Hepatocyte (in vitro differentiated cells): ENCODE data around the gene ROR2. TPM values are rescaled to one million over a fixed set of nuclear protein-coding genes. Genes with fewer than 3 reads are reported as not detected.
"Not testable (repeated sequence)": the region's sequence is repeated elsewhere in the genome, so short reads cannot be mapped to it uniquely, and the experiment has no call there.

Source experiments
- DNase-seq: peaks from one replicate; pipeline ENCODE4 v3.0.0-alpha.2; 2016; ENCODE audit warnings: low spot score
- H2AFZ ChIP-seq: fragments of 200-600 bp; sonication (generic); 2 replicates; pipeline ENCODE4 v1.6.0; 2016; ENCODE audit warnings: antibody characterized with exemption, mild to moderate bottlenecking
- H3K27ac ChIP-seq: fragments of 200-600 bp; sonication (generic); 2 replicates; pipeline ENCODE4 v1.5.1; 2016; ENCODE audit warnings: mild to moderate bottlenecking
- H3K27me3 ChIP-seq: fragments of 200-600 bp; sonication (generic); 2 replicates; pipeline ENCODE4 v1.6.1; 2016
- H3K36me3 ChIP-seq: fragments of 200-600 bp; sonication (generic); replicated peaks from 2 replicates; pipeline ENCODE4 v1.5.1; 2016; ENCODE audit warnings: low read depth; ENCODE audit not compliant: insufficient read depth
- H3K4me1 ChIP-seq: fragments of 200-600 bp; sonication (generic); 2 replicates; pipeline ENCODE4 v1.5.1; 2016; ENCODE audit warnings: mild to moderate bottlenecking, moderate library complexity; ENCODE audit not compliant: insufficient read depth
- H3K4me2 ChIP-seq: fragments of 200-600 bp; sonication (generic); 2 replicates; pipeline ENCODE4 v1.6.0; 2016
- H3K4me3 ChIP-seq: fragments of 200-600 bp; sonication (generic); 2 replicates; pipeline ENCODE4 v1.5.1; 2016; ENCODE audit warnings: mild to moderate bottlenecking
- H3K79me2 ChIP-seq: fragments of 200-600 bp; sonication (generic); 2 replicates; pipeline ENCODE4 v1.6.0; 2017; ENCODE audit warnings: mild to moderate bottlenecking
- H3K9me2 ChIP-seq: fragments of 200-600 bp; sonication (generic); replicated peaks from 2 replicates; pipeline ENCODE4 v1.6.0; 2017; ENCODE audit warnings: mild to moderate bottlenecking; ENCODE audit not compliant: insufficient read depth
- H3K9me3 ChIP-seq: fragments of 200-600 bp; sonication (generic); 2 replicates; pipeline ENCODE4 v1.5.1; 2016; ENCODE audit warnings: low read depth, mild to moderate bottlenecking
- H4K20me1 ChIP-seq: fragments of 200-600 bp; sonication (generic); 2 replicates; pipeline ENCODE4 v1.6.0; 2016; ENCODE audit warnings: mild to moderate bottlenecking; ENCODE audit not compliant: insufficient read depth, poor library complexity, severe bottlenecking
- CTCF ChIP-seq: fragments of 200-600 bp; sonication (generic); IDR thresholded peaks from 2 replicates; pipeline ENCODE4 v1.5.1; 2016; ENCODE audit warnings: antibody characterized with exemption, mild to moderate bottlenecking; ENCODE audit not compliant: poor library complexity
- EZH2 ChIP-seq: fragments of 200-600 bp; sonication (generic); IDR thresholded peaks from 2 replicates; pipeline ENCODE4 v1.6.1; 2016; ENCODE audit warnings: antibody characterized with exemption, mild to moderate bottlenecking, borderline replicate concordance
- EZH2phosphoT487 ChIP-seq: fragments of 200-600 bp; sonication (generic); IDR thresholded peaks from one replicate; pipeline ENCODE4 v1.6.1; 2018; ENCODE audit warnings: antibody characterized with exemption, mild to moderate bottlenecking, low read depth, moderate library complexity; ENCODE audit not compliant: unreplicated experiment, severe bottlenecking
- WGBS: methylation state at CpG from one replicate; pipeline ENCODE4 v1.1.6; 2016; ENCODE audit warnings: low lambda C conversion rate; ENCODE audit errors: missing lambda C conversion rate; 5-methylcytosine and 5-hydroxymethylcytosine counted together
- polyA plus RNA-seq: library from polyadenylated mRNA; unstranded; fragments of >200 nt; fragmentation: Nextera tagmentation; extraction: Ambion mirVana; gene quantifications from 2 replicates; pipeline ENCODE4 v1.2.1, GENCODE V29; 2016
- total RNA-seq: library from RNA; depleted of rRNA; stranded (reverse); fragments of >200 nt; gene quantifications from 2 replicates; pipeline ENCODE4 v1.2.3, GENCODE V29; 2014

ROR2 gene
- total and polyA plus RNA-seq, 2 experiments from 2014 or later: 25.6 to 29.5 TPM

- WGBS: 87% methylated on average over 2 of the region's 2 CpGs
- TF ChIP-seq EZH2 (no peak), EZH2phosphoT487 (no peak), CTCF (no peak)
- no peaks in the 10 kb centered on the region for H3K9me2 ChIP-seq
- H2AFZ ChIP-seq: no peak overlapping the region
- H3K36me3 ChIP-seq: no peaks in the 10 kb centered on the region
- H3K4me3 ChIP-seq: no peak overlapping the region
- no peak for DNase-seq
- no peaks in the 10 kb centered on the region for H3K27me3 ChIP-seq
- H3K4me2 ChIP-seq: no peak overlapping the region
- H3K9me3 ChIP-seq: no peaks in the 10 kb centered on the region
- no peaks in the 10 kb centered on the region for H4K20me1 ChIP-seq
- H3K27ac ChIP-seq: no peak overlapping the region
- no peaks in the 10 kb centered on the region for H3K79me2 ChIP-seq
- H3K4me1 ChIP-seq: no peaks in the 10 kb centered on the region
These were observed 402.9 kb downstream of the ROR2 start for GRCh38 chr9:91547081-91547480.

- Histone ChIP-seq H3K27ac (no peak overlapping the region), H3K36me3 (no peaks in the 10 kb centered on the region), H3K4me1 (no peaks in the 10 kb centered on the region), H2AFZ (no peak overlapping the region), H3K4me2 (no peak overlapping the region), H3K4me3 (no peak overlapping the region), H3K79me2 (no peaks in the 10 kb centered on the region), H3K9me3 (no peaks in the 10 kb centered on the region), H4K20me1 (no peaks in the 10 kb centered on the region), H3K9me2 (no peaks in the 10 kb centered on the region), H3K27me3 (no peaks in the 10 kb centered on the region)
- no peak for TF ChIP-seq CTCF
- TF ChIP-seq EZH2phosphoT487: no peak
- TF ChIP-seq EZH2: no peak
- no peak for DNase-seq
- 92% methylated on average over 4 of the region's 4 CpGs for WGBS
These were observed 403.5 kb downstream of the ROR2 start for GRCh38 chr9:91546574-91546973.

GRCh38 chr9:91541734-91542133 is 408.3 kb downstream of the ROR2 start:
- H3K79me2 ChIP-seq: no peaks in the 10 kb centered on the region
- no peaks in the 10 kb centered on the region for H3K36me3 ChIP-seq
- H3K4me1 ChIP-seq: peaks cover 6% of the 10 kb centered on the region
- no peak overlapping the region for H3K4me2 ChIP-seq
- 81% methylated on average over 3 of the region's 3 CpGs for WGBS
- no peaks in the 10 kb centered on the region for H4K20me1 ChIP-seq
- no peak for DNase-seq
- TF ChIP-seq EZH2phosphoT487 (no peak), CTCF (no peak), EZH2 (no peak)
- no peaks in the 10 kb centered on the region for H3K27me3 ChIP-seq
- H3K9me3 ChIP-seq: no peaks in the 10 kb centered on the region
- no peak overlapping the region for H3K27ac ChIP-seq
- H2AFZ ChIP-seq: no peak overlapping the region
- H3K4me3 ChIP-seq: no peak overlapping the region
- no peaks in the 10 kb centered on the region for H3K9me2 ChIP-seq

- not testable (repeated sequence) for H3K9me3 ChIP-seq, H3K27me3 ChIP-seq, H2AFZ ChIP-seq, H3K4me3 ChIP-seq, H3K36me3 ChIP-seq, H3K79me2 ChIP-seq, H4K20me1 ChIP-seq, H3K9me2 ChIP-seq, DNase-seq, H3K4me2 ChIP-seq, H3K27ac ChIP-seq
- WGBS: 93% methylated on average over 4 of the region's 4 CpGs
- peaks cover 16% of the 10 kb centered on the region for H3K4me1 ChIP-seq
These were observed 409.5 kb downstream of the ROR2 start for GRCh38 chr9:91540506-91540905.
